ENCODE data around the gene ZNF598. TPM values are rescaled to one million over a fixed set of nuclear protein-coding genes. Genes with fewer than 3 reads are reported as not detected.

ZNF598 gene
- total RNA-seq, 2 donors from 2014 or later: 45.6 to 49.5 TPM

DNA sequence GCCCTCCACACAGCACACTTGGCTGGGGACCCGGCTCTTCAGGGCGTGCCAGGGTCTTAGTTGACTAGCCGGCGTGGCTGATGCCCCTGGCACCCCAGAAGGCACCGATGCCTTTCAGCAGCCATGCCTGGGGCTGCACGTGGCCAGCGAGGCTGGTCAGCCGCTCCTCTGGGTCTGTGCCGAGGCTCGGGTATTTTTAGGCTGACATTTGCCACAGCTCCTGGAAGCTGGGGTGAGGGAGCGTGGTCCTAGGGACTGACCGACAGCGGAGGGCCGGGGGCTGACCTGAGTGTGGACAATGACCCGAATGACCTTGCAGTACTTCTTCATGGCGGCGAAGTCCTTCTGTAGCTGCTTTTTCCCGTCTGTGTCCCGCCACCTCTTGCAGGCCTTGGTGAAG lies 59.1 kb downstream of the ZNF598 start:
- Histone ChIP-seq H3K9ac (ENCODE audit: extremely low read depth, low read length, poor library complexity, severe bottlenecking) (no peak overlapping the region), H3K4me3 (ENCODE audit: low read length) (no peak overlapping the region), H3K27me3 (ENCODE audit: control insufficient read depth, insufficient read depth, low read length, poor library complexity, severe bottlenecking) (no peaks in the 10 kb centered on the region), H3K36me3 (ENCODE audit: control insufficient read depth, insufficient read depth, low read length) (no peaks in the 10 kb centered on the region), H3K9me3 (ENCODE audit: control insufficient read depth, low read length) (no peaks in the 10 kb centered on the region), H3K4me1 (ENCODE audit: control insufficient read depth, insufficient read depth, low read length) (no peaks in the 10 kb centered on the region), H3K27ac (ENCODE audit: low read depth, low read length) (no peak overlapping the region)
- Mint-ChIP-seq H3K36me3 (ENCODE audit: low read depth) (no peaks in the 10 kb centered on the region), H3K4me3 (no peak overlapping the region), H3K4me1 (no peaks in the 10 kb centered on the region), H3K9me3 (peaks cover 2% of the 10 kb centered on the region), H3K27me3 (ENCODE audit: insufficient read depth) (peaks cover 4% of the 10 kb centered on the region), H3K27ac (no peak overlapping the region)
- peak; percentile 36 for DNase-seq
- WGBS, 2 experiments (ENCODE audit: insufficient coverage in 1 of 2, insufficient read length in 1 of 2): 92 to 95% methylated on average over 15 to 19 of the region's 19 CpGs
- TF ChIP-seq, protein P1, sequence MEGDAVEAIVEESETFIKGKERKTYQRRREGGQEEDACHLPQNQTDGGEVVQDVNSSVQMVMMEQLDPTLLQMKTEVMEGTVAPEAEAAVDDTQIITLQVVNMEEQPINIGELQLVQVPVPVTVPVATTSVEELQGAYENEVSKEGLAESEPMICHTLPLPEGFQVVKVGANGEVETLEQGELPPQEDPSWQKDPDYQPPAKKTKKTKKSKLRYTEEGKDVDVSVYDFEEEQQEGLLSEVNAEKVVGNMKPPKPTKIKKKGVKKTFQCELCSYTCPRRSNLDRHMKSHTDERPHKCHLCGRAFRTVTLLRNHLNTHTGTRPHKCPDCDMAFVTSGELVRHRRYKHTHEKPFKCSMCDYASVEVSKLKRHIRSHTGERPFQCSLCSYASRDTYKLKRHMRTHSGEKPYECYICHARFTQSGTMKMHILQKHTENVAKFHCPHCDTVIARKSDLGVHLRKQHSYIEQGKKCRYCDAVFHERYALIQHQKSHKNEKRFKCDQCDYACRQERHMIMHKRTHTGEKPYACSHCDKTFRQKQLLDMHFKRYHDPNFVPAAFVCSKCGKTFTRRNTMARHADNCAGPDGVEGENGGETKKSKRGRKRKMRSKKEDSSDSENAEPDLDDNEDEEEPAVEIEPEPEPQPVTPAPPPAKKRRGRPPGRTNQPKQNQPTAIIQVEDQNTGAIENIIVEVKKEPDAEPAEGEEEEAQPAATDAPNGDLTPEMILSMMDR (conservative IDR thresholded peaks at IDR 0.05): no peak

GRCh38 chr16:1950047-1950446 lies 59.6 kb downstream of the ZNF598 start:
- H3K27me3 ChIP-seq (ENCODE audit: control insufficient read depth, insufficient read depth, low read length, poor library complexity, severe bottlenecking): no peaks in the 10 kb centered on the region
- Mint-ChIP-seq H3K4me3 (no peak overlapping the region), H3K27ac (no peak overlapping the region), H3K27me3 (ENCODE audit: insufficient read depth) (peaks cover 4% of the 10 kb centered on the region), H3K4me1 (no peaks in the 10 kb centered on the region), H3K36me3 (ENCODE audit: low read depth) (no peaks in the 10 kb centered on the region), H3K9me3 (peaks cover 2% of the 10 kb centered on the region)
- DNase-seq: no peak
- WGBS, 2 experiments (ENCODE audit: insufficient coverage in 1 of 2, insufficient read length in 1 of 2): 86 to 92% methylated on average over 2 to 7 of the region's 7 CpGs
- H3K4me3 ChIP-seq (ENCODE audit: low read length): no peak overlapping the region
- no peaks in the 10 kb centered on the region for H3K4me1 ChIP-seq (ENCODE audit: control insufficient read depth, insufficient read depth, low read length)
- H3K27ac ChIP-seq (ENCODE audit: low read depth, low read length): no peak overlapping the region
- H3K36me3 ChIP-seq (ENCODE audit: control insufficient read depth, insufficient read depth, low read length): no peaks in the 10 kb centered on the region
- H3K9ac ChIP-seq (ENCODE audit: extremely low read depth, low read length, poor library complexity, severe bottlenecking): no peak overlapping the region
- H3K9me3 ChIP-seq (ENCODE audit: control insufficient read depth, low read length): no peaks in the 10 kb centered on the region
- TF ChIP-seq, protein P1 (conservative IDR thresholded peaks at IDR 0.05): no peak

- 98 to 100% methylated on average over 1 to 9 of the region's 11 CpGs for WGBS, 2 experiments (ENCODE audit: insufficient coverage in 1 of 2, insufficient read length in 1 of 2)
- Mint-ChIP-seq H3K27me3 (ENCODE audit: insufficient read depth) (peaks cover 7% of the 10 kb centered on the region), H3K27ac (no peak overlapping the region), H3K36me3 (ENCODE audit: low read depth) (no peaks in the 10 kb centered on the region), H3K9me3 (peaks cover 2% of the 10 kb centered on the region), H3K4me3 (no peak overlapping the region), H3K4me1 (no peaks in the 10 kb centered on the region)
- H3K27ac ChIP-seq (ENCODE audit: low read depth, low read length): no peak overlapping the region
- H3K9ac ChIP-seq (ENCODE audit: extremely low read depth, low read length, poor library complexity, severe bottlenecking): no peak overlapping the region
- H3K9me3 ChIP-seq (ENCODE audit: control insufficient read depth, low read length): no peaks in the 10 kb centered on the region
- H3K36me3 ChIP-seq (ENCODE audit: control insufficient read depth, insufficient read depth, low read length): no peaks in the 10 kb centered on the region
- TF ChIP-seq, protein P1 (conservative IDR thresholded peaks at IDR 0.05): no peak
- no peaks in the 10 kb centered on the region for H3K27me3 ChIP-seq (ENCODE audit: control insufficient read depth, insufficient read depth, low read length, poor library complexity, severe bottlenecking)
- DNase-seq: no peak
- no peaks in the 10 kb centered on the region for H3K4me1 ChIP-seq (ENCODE audit: control insufficient read depth, insufficient read depth, low read length)
- H3K4me3 ChIP-seq (ENCODE audit: low read length): no peak overlapping the region
Observed at GRCh38 chr16:1949507-1949906, 60.1 kb downstream of the ZNF598 start.

Other genes starting within 250 kb of the ZNF598 start
- gene NME3, start 238.3 kb downstream of the ZNF598 start, total RNA-seq: 10 to 100 TPM; 70.3 to 73.6 TPM
- 10 to 100 TPM; 34.3 to 64.3 TPM for gene EME2, start 237.0 kb downstream of the ZNF598 start, total RNA-seq
- gene MRPS34, start 236.7 kb downstream of the ZNF598 start, total RNA-seq: 100 to 1,000 TPM; 137 to 164 TPM
- gene SPSB3, start 227.2 kb downstream of the ZNF598 start, total RNA-seq: 10 to 100 TPM; 28.0 to 28.1 TPM
- 10 to 100 TPM; 61.1 to 61.5 TPM for gene NUBP2, start 226.9 kb downstream of the ZNF598 start, total RNA-seq
- not detected for gene IGFALS, start 216.1 kb downstream of the ZNF598 start, total RNA-seq
- gene HAGH, start 183.0 kb downstream of the ZNF598 start, total RNA-seq: 10 to 100 TPM; 47.8 to 52.9 TPM
- gene FAHD1, start 182.6 kb downstream of the ZNF598 start, total RNA-seq: 10 to 100 TPM; 16.6 to 16.9 TPM
- gene MEIOB, start 137.7 kb downstream of the ZNF598 start, total RNA-seq: not detected
- not detected for gene HS3ST6, start 91.4 kb downstream of the ZNF598 start, total RNA-seq
- gene MSRB1, start 66.6 kb downstream of the ZNF598 start, total RNA-seq: 10 to 100 TPM; 20.6 to 23.5 TPM
- not detected for gene RPL3L, start 55.1 kb downstream of the ZNF598 start, total RNA-seq
- gene NDUFB10, start 50.3 kb downstream of the ZNF598 start, total RNA-seq: 100 to 1,000 TPM; 167 to 192 TPM
- 1,000 to 10,000 TPM; 3,064 to 3,492 TPM for gene RPS2, start 45.0 kb downstream of the ZNF598 start, total RNA-seq
- under 1 TPM in 1 of 2 donors, not detected in 1; 0.44 TPM for gene RNF151, start 43.0 kb downstream of the ZNF598 start, total RNA-seq
- gene TBL3, start 37.8 kb downstream of the ZNF598 start, total RNA-seq: 10 to 100 TPM; 43.4 to 49.7 TPM
- gene NOXO1, start 28.4 kb downstream of the ZNF598 start, total RNA-seq: under 1 TPM in 1 of 2 donors, not detected in 1; 0.42 TPM
- 10 to 100 TPM; 40.3 to 45.5 TPM for gene GFER, start 25.6 kb downstream of the ZNF598 start, total RNA-seq
- 10 to 100 TPM in 1 of 2 donors, 1 to 10 TPM in 1; 7.0 to 11.2 TPM for gene SYNGR3, start 19.9 kb downstream of the ZNF598 start, total RNA-seq
- gene NPW, start 10.0 kb upstream of the ZNF598 start, total RNA-seq: 1 to 10 TPM; 1.2 to 1.9 TPM
- gene NHERF2, start 17.1 kb upstream of the ZNF598 start, total RNA-seq: 10 to 100 TPM; 20.1 to 25.5 TPM
- gene NTHL1, start 38.0 kb upstream of the ZNF598 start, total RNA-seq: 10 to 100 TPM; 43.2 to 46.1 TPM
- 100 to 1,000 TPM; 166 to 192 TPM for gene TSC2, start 38.2 kb upstream of the ZNF598 start, total RNA-seq
- 100 to 1,000 TPM; 104 to 110 TPM for gene PKD1, start 126.1 kb upstream of the ZNF598 start, total RNA-seq
- 1 to 10 TPM; 3.2 to 4.9 TPM for gene RAB26, start 138.8 kb upstream of the ZNF598 start, total RNA-seq
- 100 to 1,000 TPM; 108 to 110 TPM for gene TRAF7, start 146.0 kb upstream of the ZNF598 start, total RNA-seq
- gene CASKIN1, start 186.8 kb upstream of the ZNF598 start, total RNA-seq: 1 to 10 TPM; 8.2 to 9.7 TPM
- gene MLST8, start 195.6 kb upstream of the ZNF598 start, total RNA-seq: 10 to 100 TPM; 60.3 to 70.8 TPM
- gene BRICD5, start 201.0 kb upstream of the ZNF598 start, total RNA-seq: 10 to 100 TPM in 1 of 2 donors, 1 to 10 TPM in 1; 7.7 to 15.0 TPM
- gene PGP, start 205.0 kb upstream of the ZNF598 start, total RNA-seq: 10 to 100 TPM; 31.0 to 32.0 TPM
- gene E4F1, start 213.8 kb upstream of the ZNF598 start, total RNA-seq: 10 to 100 TPM; 24.5 to 29.6 TPM
- 1 to 10 TPM in 1 of 2 donors, under 1 TPM in 1; 0.35 to 1.3 TPM for gene DNASE1L2, start 226.6 kb upstream of the ZNF598 start, total RNA-seq
- gene ECI1, start 241.8 kb upstream of the ZNF598 start, total RNA-seq: 10 to 100 TPM; 75.8 to 94.7 TPM

Data from endodermal cell (in vitro differentiated cells).